ENCODE results near the gene ABHD5. TPM values are rescaled to one million over a fixed set of nuclear protein-coding genes. Genes with fewer than 3 reads are reported as not detected.

The ABHD5 gene
- polyA plus RNA-seq, 4 donors, result 21.4 to 23.5 (median 22.1) TPM

DNA sequence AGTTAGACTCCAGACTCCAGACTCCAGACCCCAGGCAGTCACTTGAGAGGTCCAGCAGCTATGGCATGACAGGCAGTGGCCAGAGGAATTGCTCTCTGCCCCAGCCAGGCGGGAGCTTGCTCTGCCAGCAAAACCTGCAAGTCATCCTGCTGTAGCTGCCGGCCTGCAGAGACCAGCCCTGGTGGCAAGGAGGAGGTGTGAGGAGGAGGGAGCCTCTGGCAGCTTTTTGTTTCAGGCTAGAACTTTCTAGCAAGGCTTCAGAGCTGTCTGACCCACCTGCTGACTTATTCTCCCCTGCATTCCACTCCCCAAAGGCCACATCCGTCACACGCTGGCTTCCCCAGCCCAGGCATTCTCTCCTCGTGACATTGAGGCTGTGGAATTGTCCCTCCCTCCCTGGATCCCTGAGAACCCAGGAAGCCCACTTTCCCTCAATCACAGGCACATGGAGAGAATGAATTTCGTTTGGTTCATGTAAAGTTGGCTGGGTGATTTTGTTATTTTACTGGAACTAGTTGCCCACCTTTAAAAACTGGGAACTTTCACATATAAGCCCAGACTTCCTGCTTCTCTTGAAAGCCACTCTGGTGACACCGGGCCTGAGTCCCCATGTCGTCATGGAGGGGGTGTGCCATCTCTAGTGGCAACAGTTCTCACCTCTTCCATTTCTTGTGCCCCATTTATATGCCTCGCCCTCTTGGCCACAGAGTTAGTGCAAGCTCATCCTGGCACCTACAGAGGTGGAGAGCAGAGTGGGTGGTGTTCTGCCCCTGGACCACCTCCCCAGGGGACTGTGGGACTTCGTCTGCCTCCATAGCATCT is 82.7 kb downstream of the ABHD5 start:
- no peak for DNase-seq (ENCODE audit: low read depth in 4 of 4, low spot score in 3 of 4)

DNA sequence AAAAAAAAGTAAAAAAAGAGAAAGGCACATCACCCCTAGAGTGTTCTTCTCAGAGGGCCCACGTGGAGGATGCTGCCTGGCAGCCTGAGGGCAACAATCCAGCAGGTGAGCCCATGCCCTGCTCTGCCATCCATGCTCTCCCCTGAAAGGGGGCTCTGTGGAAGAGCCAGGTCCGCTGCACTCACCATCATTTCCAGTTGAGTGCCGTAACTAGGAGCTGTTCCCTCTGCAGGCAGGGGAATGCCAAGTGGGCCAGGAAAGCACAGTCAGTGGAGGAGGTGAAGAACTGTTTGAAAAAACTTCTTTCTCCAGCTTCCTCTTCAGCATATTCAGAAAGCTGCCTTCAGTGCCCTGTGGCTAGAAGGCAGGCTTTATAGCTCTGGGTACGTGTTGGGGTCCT is 84.1 kb downstream of the ABHD5 start:
- no peak for DNase-seq (ENCODE audit: low read depth in 4 of 4, low spot score in 3 of 4)

DNA sequence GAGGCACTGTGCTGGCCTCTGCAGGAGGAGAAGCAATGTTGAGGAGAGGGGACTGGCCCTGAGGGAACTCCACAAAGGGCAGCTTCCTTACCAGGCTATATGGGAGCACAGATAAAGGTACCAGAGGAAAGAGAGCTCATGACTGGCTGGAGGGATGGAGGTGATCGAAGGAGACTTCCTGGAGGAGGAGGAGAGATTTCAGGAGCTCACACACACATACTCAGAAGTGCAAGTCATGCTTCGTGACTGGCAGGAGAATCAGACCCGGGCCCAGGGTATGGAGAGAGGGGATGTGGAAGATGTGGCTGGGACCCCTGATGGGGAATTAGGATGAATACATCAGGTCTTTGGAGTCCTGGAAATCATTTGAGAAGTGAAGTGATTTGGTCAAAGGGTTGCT is 85.4 kb downstream of the ABHD5 start:
- no peak for DNase-seq (ENCODE audit: low read depth in 4 of 4, low spot score in 3 of 4)

DNA sequence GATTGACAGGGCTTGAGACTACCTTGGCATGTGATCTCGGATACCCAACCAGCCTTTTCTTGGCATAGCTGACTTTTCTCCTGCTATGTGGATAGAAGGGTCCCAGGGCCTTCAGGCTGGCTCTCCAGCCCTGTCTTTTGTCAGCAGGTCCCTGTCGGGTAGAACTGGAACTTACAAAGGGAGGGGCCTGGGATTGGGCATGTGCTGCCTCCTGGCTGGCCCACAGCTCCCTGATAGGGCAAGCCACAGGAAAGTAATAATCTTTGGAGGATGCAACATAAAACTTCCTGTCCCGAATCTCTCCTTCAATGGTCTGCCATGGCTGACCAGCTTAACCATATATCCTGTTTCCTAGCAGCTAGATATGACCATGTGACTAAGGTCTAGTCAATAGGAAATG is 89.1 kb downstream of the ABHD5 start:
- no peak for DNase-seq (ENCODE audit: low read depth in 4 of 4, low spot score in 3 of 4)

DNA sequence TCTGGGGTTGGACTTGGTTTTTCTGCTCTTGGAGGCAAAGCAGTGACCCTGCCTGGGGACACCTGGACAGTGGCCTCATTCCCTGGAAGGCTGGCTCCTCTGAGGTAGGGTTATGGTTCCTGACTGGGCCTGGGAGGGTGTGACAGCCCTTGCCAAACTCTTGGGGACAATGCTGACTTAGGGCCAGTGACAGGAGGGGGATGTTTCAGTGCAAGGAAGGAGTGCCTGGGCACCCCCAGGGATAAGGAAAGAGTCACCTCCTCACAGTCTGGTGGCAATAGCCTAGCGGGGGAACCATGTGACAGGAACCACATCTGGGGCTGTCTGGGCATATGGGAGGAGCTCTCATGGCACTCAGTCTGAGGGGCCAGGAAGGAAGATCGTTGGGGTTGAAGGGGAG is 91.8 kb downstream of the ABHD5 start:
- DNase-seq (ENCODE audit: low read depth in 4 of 4, low spot score in 3 of 4), result no peak

Other genes with a start within 250 kb of the ABHD5 start
- 10 to 100 TPM; 33.3 to 49.5 (median 35.8) TPM for gene ANO10, start 68.9 kb upstream of the ABHD5 start, polyA plus RNA-seq (ENCODE audit: insufficient read length in 4 of 4)

Data from left renal pelvis (tissue), 4 donors.